Testis (tissue), 3 donors: ENCODE results near the gene CUBN. TPM values are rescaled to one million over a fixed set of nuclear protein-coding genes. Genes with fewer than 3 reads are reported as not detected.

Experiments
- DNase-seq: peaks from one replicate; pipeline ENCODE4 v3.0.0-alpha.2; 2019
- H3K27ac ChIP-seq, 2 donors: fragments of 200-600 bp; sonication (generic); one replicate each; pipeline ENCODE4 v1.5.1; 2019
- H3K27me3 ChIP-seq: fragments of 200-600 bp; sonication (generic); one replicate; pipeline ENCODE4 v1.5.1; 2019
- H3K36me3 ChIP-seq: fragments of 200-600 bp; sonication (generic); one replicate; pipeline ENCODE4 v1.5.1; 2017; ENCODE audit warnings: low read depth; ENCODE audit errors: missing control alignments
- H3K4me1 ChIP-seq: fragments of 200-600 bp; sonication (generic); one replicate; pipeline ENCODE4 v1.5.1; 2019
- H3K4me3 ChIP-seq, 2 donors: fragments of 200-600 bp; sonication (generic); one replicate each; pipeline ENCODE4 v1.5.1; 2017 to 2019
- H3K9me3 ChIP-seq: fragments of 200-600 bp; sonication (generic); one replicate; pipeline ENCODE4 v1.5.1; 2017
- CTCF ChIP-seq, 3 experiments: fragments of 450-650 bp in 2 of 3; fragments of 200-600 bp in 1 of 3; sonication (generic) in 1 of 3; IDR thresholded peaks; one replicate each; pipeline ENCODE4 v1.5.1; 2016 to 2019; ENCODE audit warnings: antibody characterized with exemption in 3 of 3, mild to moderate bottlenecking in 2 of 3, moderate library complexity in 1 of 3
- POLR2A ChIP-seq: fragments of 450-650 bp; IDR thresholded peaks from one replicate; pipeline ENCODE4 v1.6.1; 2017; ENCODE audit warnings: antibody characterized with exemption, mild to moderate bottlenecking, moderate library complexity
- WGBS, 2 donors: methylation state at CpG; one replicate each; pipeline ENCODE4 v1.1.5; 2018; 5-methylcytosine and 5-hydroxymethylcytosine counted together
- intact Hi-C: fragments of 100-400 bp; cut with DNase I; formaldehyde crosslinking; loops from one replicate; pipeline ENCODE4 v1.15.1; 2023; ENCODE audit warnings: low total_unique reads
- polyA plus RNA-seq: library from polyadenylated mRNA; stranded (reverse); fragments of 350-450 nt; fragmentation: Illumina TruSeq; extraction: RNeasy Lipid Tissue Mini Kit (QIAGEN cat#74804); gene quantifications from one replicate; pipeline ENCODE4 v1.2.3, GENCODE V29; 2014; ENCODE audit warnings: low read depth, low replicate concordance; ENCODE audit not compliant: insufficient read depth
- total RNA-seq, 2 donors: library from RNA; depleted of rRNA; stranded (reverse); fragments of >200 nt; gene quantifications; one replicate each; pipeline ENCODE4 v1.2.3, GENCODE V29; 2016

The CUBN gene
- total and polyA plus RNA-seq, 3 donors from 2014 or later = 11.0 to 39.3 (median 19.2) TPM

GRCh38 chr10:16907687-16908086 lies 221.9 kb downstream of the CUBN start:
- no peak overlapping the region for H3K27ac ChIP-seq
- intact Hi-C loops = no loop called here
- H3K9me3 ChIP-seq = no peaks in the 10 kb centered on the region
- H3K4me1 ChIP-seq = no peaks in the 10 kb centered on the region
- H3K27me3 ChIP-seq = no peaks in the 10 kb centered on the region
- 88 to 90% methylated on average over 2 of the region's 2 CpGs for WGBS, 2 donors
- H3K4me3 ChIP-seq = no peak overlapping the region
- TF ChIP-seq POLR2A (no peak), CTCF (IDR thresholded peaks at IDR 0.05) (no peak)
- DNase-seq = no peak
- no peaks in the 10 kb centered on the region for H3K36me3 ChIP-seq

DNA sequence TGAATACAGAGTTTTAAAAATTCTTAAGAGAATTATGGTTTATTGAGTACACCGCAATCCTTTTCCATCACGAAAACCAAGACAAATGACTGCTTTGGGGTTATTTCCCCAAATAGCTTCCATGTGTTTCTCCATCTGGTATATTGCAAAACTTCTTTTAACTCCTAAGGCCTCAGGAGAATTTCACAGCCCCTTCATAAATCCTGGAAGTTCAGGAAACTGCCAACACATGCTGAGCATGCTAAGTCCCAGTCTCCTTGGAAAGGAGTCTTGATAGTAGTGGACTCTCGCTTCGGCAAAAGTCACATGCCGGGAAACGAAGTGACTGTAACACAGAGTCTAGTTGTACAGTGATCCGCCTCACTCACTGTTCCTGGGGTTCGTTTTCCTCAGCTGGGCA lies 224.3 kb downstream of the CUBN start:
- Histone ChIP-seq H3K27me3 (no peaks in the 10 kb centered on the region), H3K36me3 (no peaks in the 10 kb centered on the region), H3K4me1 (no peaks in the 10 kb centered on the region), H3K27ac (no peak overlapping the region), H3K9me3 (no peaks in the 10 kb centered on the region), H3K4me3 (no peak overlapping the region)
- intact Hi-C loops = no loop called here
- TF ChIP-seq POLR2A (no peak), CTCF (IDR thresholded peaks at IDR 0.05) (no peak)
- 80 to 90% methylated on average over 8 of the region's 8 CpGs for WGBS, 2 donors
- no peak for DNase-seq

- TF ChIP-seq POLR2A (no peak), CTCF (IDR thresholded peaks at IDR 0.05) (no peak)
- Histone ChIP-seq H3K27me3 (no peaks in the 10 kb centered on the region), H3K4me1 (no peaks in the 10 kb centered on the region), H3K27ac (no peak overlapping the region), H3K36me3 (no peaks in the 10 kb centered on the region), H3K9me3 (no peaks in the 10 kb centered on the region), H3K4me3 (no peak overlapping the region)
- DNase-seq = no peak
- 74 to 77% methylated on average over 4 of the region's 4 CpGs for WGBS, 2 donors
- intact Hi-C loops = no loop called here
These were observed 225.0 kb downstream of the CUBN start for GRCh38 chr10:16904639-16905061.

- Histone ChIP-seq H3K27ac (no peak overlapping the region), H3K4me1 (no peaks in the 10 kb centered on the region), H3K36me3 (no peaks in the 10 kb centered on the region), H3K9me3 (no peaks in the 10 kb centered on the region), H3K4me3 (no peak overlapping the region), H3K27me3 (no peaks in the 10 kb centered on the region)
- no peak for DNase-seq
- TF ChIP-seq CTCF (IDR thresholded peaks at IDR 0.05) = no peak
- intact Hi-C loops = no loop called here
These were observed 225.6 kb downstream of the CUBN start for GRCh38 chr10:16904049-16904448.

DNA sequence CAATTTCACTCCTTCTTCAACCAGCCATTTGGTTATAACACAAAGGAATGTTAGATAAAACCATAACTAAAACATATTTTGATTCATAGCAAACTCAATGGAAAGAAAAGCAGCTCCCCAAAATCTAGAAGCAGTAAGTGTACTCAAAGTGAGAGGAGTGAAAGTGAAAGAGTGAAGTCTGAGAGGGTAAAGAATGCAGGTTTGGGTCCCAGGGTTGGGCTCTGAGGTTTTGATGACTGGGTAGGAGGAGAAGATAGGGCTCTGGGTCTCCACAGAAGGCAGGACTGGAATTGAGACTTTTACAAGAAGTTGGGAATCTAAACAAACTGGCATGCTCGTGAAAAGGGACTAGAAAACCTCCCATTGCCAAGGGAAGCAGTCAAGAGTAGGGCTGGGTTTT lies 227.0 kb downstream of the CUBN start:
- TF ChIP-seq CTCF (IDR thresholded peaks at IDR 0.05) (no peak), POLR2A (no peak)
- intact Hi-C loops = no loop called here
- WGBS, 2 donors = 93 to 95% methylated on average over 1 of the region's 1 CpG
- Histone ChIP-seq H3K36me3 (no peaks in the 10 kb centered on the region), H3K27me3 (no peaks in the 10 kb centered on the region), H3K4me1 (no peaks in the 10 kb centered on the region), H3K27ac (no peak overlapping the region), H3K4me3 (no peak overlapping the region), H3K9me3 (no peaks in the 10 kb centered on the region)
- DNase-seq = no peak
